HG03565 (cell line): ENCODE results near the gene ZMAT3.
A peak's percentile ranks its signal among the peaks of the same experiment; 100 is the strongest.
"Not testable (repeated sequence)": the region's sequence is repeated elsewhere in the genome, so short reads cannot be mapped to it uniquely, and the experiment has no call there.

Experiments used
- ATAC-seq: cut with Tn5 transposase; IDR thresholded peaks from one replicate; pipeline ENCODE4 v1.9.1; 2021; ENCODE audit warnings: mild to moderate bottlenecking, moderate library complexity; ENCODE audit not compliant: unreplicated experiment

ZMAT3 gene, protein sequence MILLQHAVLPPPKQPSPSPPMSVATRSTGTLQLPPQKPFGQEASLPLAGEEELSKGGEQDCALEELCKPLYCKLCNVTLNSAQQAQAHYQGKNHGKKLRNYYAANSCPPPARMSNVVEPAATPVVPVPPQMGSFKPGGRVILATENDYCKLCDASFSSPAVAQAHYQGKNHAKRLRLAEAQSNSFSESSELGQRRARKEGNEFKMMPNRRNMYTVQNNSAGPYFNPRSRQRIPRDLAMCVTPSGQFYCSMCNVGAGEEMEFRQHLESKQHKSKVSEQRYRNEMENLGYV

DNA sequence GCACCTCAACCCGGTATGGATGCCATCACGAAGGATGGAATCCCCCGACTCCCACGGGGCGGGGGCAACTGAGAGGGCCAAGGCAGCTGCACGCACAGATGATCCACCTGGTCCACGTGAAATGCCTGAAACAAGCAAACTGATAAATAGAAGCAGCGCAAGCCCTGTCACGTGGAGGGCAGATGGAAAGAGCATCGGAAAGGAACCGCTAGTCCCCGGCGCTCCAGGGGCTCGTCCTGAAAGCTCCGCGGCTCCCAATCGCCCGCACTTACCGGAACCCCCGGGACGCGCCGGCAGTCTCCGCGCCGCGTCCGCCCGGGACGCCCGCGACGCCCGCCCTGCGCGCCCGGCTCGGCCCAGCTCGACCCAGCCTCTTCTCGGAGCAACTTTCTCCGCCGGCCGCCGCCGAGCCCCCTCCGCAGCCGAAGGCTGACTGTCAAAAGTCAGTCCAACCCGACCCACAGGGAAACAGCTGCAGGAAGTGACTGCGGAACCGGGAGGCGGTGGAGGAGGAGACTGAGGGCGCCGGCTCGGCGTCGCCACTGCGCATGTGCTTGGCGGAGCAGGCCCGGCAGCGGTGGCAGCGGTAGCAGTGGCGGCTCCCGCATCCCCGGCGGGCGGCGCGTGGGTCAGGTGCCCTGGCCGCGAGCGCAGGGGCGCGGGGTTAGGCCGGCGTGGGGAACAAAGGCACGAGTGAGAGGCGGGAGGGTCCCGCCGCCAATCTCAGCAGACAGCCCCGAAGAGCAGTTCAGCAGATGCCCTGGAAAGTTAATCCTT, at the start of gene ZMAT3:
TSS of gene ZMAT3 (minus strand) at position 487 of the 777 bp plus-strand sequence. CDS start 4,057 bp downstream, outside the sequence.
- peak; percentile 49 for ATAC-seq

- ATAC-seq, result no peak
Measured at GRCh38 chr3:179116816-179117215, 45.2 kb upstream of the ZMAT3 start.

DNA sequence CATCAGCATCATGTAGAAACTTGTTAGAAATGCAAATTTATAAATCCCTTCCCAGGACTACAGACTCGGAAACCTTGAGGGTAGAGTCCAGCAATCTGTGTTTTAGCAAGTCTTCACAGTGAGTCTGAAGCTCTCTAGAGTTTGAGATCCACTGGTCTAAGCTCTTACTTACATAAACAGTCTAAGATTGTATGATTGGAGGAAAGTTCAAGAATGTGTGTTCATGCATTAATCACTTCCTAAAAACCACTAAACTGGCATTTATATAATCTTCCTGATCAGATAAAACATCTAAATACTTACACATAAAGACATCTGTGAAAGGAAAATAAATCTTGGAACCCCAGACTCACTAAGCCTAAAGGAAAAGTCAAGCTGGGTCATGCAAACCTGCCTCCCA, 43.8 kb upstream of the ZMAT3 start:
- not testable (repeated sequence) for ATAC-seq

DNA sequence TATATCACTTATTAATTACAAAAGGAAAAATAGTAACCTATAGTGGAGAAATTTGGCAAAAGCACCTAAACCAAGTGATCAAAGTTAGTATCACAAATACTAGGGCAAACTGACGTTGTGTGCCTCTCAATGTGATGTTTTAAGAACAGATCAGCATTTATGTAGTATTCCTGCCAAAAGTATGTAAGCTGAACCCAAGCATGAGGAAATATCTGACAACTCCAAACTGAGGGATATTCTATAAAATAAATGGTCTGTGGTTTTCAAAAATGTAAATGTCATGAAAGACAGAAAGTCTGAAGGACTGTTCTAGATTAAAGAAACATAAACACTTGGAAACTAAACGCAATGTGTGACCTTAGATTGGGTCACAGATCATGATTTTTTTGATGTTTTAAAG, 42.3 kb upstream of the ZMAT3 start:
- no peak for ATAC-seq

- ATAC-seq, result no peak
Measured at GRCh38 chr3:179108086-179108485, 36.5 kb upstream of the ZMAT3 start.

DNA sequence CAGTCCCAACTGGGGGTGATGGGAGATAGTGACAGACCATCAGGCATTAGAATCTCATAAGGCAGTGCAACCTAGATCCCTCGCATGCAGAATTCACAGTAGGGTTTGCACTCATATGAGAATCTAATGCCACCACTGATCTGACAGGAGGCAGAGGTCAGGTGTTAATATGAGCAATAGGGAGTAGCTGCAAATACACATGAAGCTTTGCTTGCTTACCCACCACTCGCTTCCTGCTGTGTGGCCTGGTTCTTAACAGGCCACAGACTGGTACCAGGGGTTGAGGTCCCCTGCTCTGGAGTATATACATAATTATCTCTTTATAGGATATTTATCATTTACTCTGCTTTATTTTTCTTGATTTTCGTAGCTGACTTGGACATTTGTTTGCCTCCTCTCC, 36.0 kb upstream of the ZMAT3 start:
- ATAC-seq, result no peak

DNA sequence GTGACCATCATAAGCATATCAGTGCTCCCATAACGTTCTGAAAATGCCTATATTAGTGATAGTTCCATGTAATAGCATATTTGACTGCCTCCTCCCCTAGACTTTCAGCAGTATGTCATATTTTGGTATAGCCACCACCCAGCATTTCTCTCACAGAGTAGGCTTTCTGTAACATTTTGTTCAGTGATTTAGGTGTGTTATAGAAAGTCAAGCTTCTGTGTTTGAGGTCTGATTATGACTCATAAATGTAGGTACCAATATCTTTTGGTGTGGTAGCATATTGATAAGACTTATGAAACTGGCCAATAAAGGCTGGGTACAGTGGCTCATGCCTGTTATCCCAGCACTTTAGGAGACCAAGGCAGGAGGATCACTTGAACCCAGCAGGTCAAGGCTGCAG, 34.3 kb upstream of the ZMAT3 start:
- no peak for ATAC-seq

DNA sequence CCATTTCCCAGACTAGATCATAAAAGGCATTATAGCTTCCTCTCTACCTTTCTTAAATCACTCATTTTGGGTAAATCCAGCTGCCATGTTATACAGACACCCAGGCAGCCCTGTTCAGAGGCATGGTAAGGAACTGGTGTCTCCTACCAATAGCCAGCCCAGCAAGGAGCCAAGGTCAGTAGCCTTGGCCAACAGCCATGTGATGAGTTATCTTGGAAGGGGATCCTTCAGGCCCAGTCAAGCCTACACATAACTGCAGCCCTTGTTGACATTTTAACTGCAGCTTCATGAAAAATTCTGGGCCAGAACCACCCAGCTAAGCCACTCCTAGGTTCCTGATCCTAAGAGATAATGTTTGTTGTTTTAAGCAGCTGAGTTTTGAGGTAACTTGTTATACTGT, 29.0 kb upstream of the ZMAT3 start:
- ATAC-seq, result no peak

GRCh38 chr3:179098388-179099077, 26.9 kb upstream of the ZMAT3 start:
- no peak for ATAC-seq

DNA sequence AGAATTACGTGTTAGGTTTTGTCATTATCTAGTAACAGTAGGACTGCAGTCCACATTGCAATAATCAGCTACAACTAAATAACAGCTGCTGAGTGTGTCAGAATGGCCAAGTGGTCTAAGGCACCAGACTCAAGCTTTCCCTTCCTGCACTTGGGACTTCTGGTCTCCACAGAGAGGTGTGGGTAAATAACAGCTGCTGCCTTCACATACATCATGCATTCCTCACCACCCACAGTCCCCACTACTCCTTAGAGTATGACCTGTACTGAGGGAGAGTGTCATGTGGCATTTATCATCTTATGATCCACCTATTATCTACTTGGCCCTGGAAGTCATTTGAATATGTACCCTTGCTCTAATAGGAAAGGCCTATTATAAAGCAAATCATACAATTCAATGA, 22.2 kb upstream of the ZMAT3 start:
- ATAC-seq, result no peak

DNA sequence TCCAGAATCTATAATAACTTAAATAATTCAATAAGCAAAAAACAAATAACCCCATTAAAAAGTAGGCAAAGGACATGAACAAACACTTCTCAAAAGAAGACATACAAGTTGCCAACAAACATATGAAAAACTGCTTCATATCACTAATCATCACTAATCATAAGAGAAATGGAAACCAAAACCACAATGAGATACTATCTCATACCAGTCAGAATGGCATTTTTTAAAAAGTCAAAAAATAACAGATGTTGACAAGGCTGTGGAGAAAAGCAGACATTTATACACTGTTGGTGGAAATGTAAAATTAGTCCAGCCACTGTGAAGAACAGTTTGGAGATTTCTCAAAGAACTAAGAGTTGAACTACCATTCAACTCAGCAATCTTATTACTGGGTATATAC, 19.5 kb upstream of the ZMAT3 start:
- ATAC-seq, result no peak

- ATAC-seq, result no peak
Measured at GRCh38 chr3:179088306-179088705, 16.7 kb upstream of the ZMAT3 start.

DNA sequence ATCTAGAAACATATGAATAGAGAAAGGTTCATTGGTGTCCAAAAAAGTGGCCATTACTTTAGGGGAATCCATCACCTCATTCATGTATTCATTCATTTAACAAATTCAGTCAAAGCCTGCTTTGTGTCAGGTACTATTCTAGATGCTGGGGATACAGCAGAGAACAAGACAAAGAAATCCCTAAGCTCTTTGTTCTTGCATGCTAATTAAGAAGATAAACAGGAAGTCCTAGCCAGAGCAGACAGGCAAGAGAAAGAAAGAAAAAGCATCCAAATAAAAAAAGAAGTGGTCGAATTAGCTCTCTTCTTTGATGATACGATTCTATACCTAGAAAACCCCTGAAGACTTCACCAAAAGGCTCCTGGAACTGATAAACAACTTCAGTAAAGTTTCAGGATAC, 12.4 kb upstream of the ZMAT3 start:
- peak; percentile 57 for ATAC-seq

- no peak for ATAC-seq
Measured at GRCh38 chr3:179082416-179082815, 10.8 kb upstream of the ZMAT3 start.

DNA sequence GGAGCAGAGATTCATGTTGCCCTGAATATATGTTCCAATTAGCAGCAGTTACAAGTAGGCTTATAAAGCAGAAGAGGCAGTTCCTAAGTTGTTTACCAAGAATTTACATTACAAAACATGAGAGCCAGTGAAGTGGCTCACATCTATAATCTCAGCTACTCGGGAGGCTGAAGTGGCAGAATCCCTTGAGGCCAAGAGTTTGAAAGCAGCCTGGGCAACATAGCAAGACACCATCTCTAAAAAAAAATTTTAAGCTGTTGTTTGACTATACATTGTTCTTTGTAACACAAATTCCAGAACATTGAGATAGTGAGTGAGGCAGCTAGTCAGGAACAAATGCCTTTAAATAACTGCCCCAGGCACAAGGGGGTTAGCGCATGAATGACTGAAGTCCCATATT, 10.3 kb upstream of the ZMAT3 start:
- ATAC-seq, result no peak

DNA sequence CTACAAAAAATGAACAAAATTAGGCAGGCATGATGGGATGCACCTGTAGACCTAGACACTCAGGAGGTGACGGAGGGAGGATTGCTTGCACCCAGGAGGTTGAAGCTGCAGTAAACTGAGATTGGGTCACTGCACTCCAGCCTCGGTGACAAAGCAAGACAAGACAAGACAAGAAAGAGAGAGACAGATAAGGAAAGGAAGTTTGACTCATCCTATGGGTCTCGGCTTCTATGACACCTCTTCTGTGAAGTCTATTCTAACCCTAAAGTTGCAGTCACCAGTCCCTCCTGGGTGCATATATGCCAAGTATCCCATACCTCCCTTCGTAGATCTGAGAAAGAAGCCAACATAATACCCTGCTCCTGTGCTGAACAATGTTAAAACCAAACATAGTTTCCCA, 7.9 kb upstream of the ZMAT3 start:
- ATAC-seq, result no peak

DNA sequence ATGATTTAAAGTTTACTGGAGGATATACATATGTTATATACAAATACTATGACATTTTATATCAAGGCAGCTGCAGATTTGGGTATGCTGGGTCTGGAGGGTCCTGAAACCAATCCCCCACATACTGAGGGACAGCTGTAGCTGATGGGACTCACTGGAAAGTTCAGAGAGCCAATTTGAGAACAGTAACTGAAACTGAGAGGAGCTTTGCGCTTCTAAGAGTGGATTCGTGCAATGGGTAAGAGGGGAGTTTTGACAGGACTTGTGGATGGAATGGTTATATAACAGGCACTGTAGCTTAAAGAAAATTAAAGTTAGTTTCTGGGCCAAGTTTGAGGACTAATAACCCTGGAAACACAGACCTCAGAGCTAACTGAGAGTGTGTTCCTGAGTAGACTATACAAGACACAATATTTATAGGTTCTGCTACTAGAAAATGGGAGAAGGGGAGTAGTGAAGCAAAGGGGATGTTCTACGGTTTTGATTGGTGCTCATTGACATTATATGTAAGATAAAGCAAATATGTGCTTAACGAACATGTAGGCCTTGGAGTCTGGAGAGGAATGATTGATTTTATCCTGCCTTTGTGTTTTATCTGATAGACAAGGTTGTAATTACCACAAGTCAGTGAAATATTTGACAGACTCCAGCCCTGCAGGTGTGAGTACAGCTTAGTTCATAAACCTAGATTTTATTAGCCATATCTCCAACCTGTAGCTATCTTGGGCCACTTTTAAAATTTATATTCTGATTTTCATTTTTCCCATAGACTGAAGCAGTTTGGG, 4.8 kb upstream of the ZMAT3 start:
- peak; percentile 28 for ATAC-seq

GRCh38 chr3:179074656-179075055, 3.0 kb upstream of the ZMAT3 start:
- ATAC-seq, result peak; percentile 34

- no peak for ATAC-seq
Measured at GRCh38 chr3:179073816-179074215, 2.2 kb upstream of the ZMAT3 start.

DNA sequence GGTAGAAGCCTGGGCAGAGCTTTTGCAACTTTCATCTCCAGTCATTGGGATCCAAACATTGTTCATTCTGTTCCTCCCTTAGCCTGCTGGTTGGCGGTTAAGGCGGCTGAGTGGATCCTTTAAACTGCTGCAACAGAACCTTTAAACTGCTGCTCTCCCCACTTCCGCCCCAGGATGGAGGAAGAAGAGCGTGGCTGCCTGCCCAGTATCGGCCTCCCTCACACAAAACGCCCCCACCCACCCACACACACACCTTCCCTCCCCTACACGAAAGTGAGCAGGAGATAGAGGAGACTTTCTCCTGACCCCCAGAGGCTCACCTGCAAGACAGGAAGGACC, 460 bp upstream of the ZMAT3 start:
- ATAC-seq, result no peak

DNA sequence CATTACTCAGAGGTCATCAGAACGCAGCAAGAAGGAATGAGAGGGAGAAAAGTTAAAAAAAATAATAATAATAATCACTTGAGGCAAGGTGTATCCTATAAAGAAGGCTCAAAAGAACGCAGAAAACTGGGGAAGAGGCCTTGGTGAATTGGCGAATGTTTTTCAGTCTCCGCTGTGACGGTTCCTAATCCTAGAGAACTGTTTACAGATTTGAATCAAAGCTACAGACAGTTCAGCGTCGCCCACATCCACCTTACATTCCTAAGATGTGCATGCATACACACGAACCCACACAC, 634 bp downstream of the ZMAT3 start:
- no peak for ATAC-seq
